ENCODE results near the gene BAD. TPM values are rescaled to one million over a fixed set of nuclear protein-coding genes. Genes with fewer than 3 reads are reported as not detected.

BAD gene
- total and polyA plus RNA-seq, 2 donors (not counting 1 experiment from before 2014, with no cell fraction given): 24.0 to 39.1 TPM

- Histone ChIP-seq H3K4me2 (replicated peaks; ENCODE audit: low read depth, low read length, poor library complexity, severe bottlenecking) (no peak overlapping the region), H3K36me3 (replicated peaks in 1 of 2; ENCODE audit: control extremely low read depth in 1 of 2, control insufficient read depth in 1 of 2, extremely low read depth in 1 of 2, insufficient read depth in 2 of 2, low read length in 1 of 2) (peaks cover 0 to 52% of the 10 kb centered on the region in 2 experiments), H3K4me1 (ENCODE audit: control insufficient read depth in 2 of 2, insufficient read depth in 2 of 2, low read length in 2 of 2) (peaks cover 16 to 27% of the 10 kb centered on the region in 2 donors), H3K9ac (ENCODE audit: low read length) (no peak overlapping the region), H2AFZ (ENCODE audit: insufficient read depth, low read depth, low read length, poor library complexity, severe bottlenecking) (no peak overlapping the region), H3K79me2 (ENCODE audit: control insufficient read depth, insufficient read depth, low read length) (peaks cover 40% of the 10 kb centered on the region), H3K27me3 (replicated peaks in 1 of 4; ENCODE audit: control extremely low read depth in 1 of 4, control insufficient read depth in 3 of 4, insufficient read depth in 4 of 4, low read length in 3 of 4) (no peaks in the 10 kb centered on the region), H3K27ac (ENCODE audit: low read length in 2 of 2) (no peak overlapping the region), H3K9me3 (ENCODE audit: control extremely low read depth in 1 of 3, control insufficient read depth in 2 of 3, insufficient read depth in 1 of 3, low read length in 2 of 3) (no peaks in the 10 kb centered on the region), H3K4me3 (ENCODE audit: control extremely low read depth in 1 of 5, extremely low read depth in 1 of 5, insufficient read depth in 1 of 5, low read depth in 2 of 5, low read length in 4 of 5) (no peak overlapping the region), H4K20me1 (ENCODE audit: control insufficient read depth, insufficient read depth, low read length, poor library complexity, severe bottlenecking) (peaks cover 30% of the 10 kb centered on the region)
- 91% methylated on average over 9 of the region's 9 CpGs for WGBS (ENCODE audit: insufficient coverage)
- ChIA-PET CTCF (interaction anchor here (1.0 to 5.2 kb wide), 2 partner anchors 16 to 33 kb away, joined by 3 to 70 read pairs; partner anchors contain the start of gene FERMT3), POLR2A (interaction anchor here (0.8 to 6.3 kb wide), 4 partner anchors 10 to 27 kb away, joined by 3 to 78 read pairs (median 4); partner anchors contain the start of gene FERMT3)
- ATAC-seq (ENCODE audit: low read depth) (no peak), DNase-seq (no peak)
- intact Hi-C loops (cut with micrococcal nuclease): no loop called here
- TF ChIP-seq, protein P1, sequence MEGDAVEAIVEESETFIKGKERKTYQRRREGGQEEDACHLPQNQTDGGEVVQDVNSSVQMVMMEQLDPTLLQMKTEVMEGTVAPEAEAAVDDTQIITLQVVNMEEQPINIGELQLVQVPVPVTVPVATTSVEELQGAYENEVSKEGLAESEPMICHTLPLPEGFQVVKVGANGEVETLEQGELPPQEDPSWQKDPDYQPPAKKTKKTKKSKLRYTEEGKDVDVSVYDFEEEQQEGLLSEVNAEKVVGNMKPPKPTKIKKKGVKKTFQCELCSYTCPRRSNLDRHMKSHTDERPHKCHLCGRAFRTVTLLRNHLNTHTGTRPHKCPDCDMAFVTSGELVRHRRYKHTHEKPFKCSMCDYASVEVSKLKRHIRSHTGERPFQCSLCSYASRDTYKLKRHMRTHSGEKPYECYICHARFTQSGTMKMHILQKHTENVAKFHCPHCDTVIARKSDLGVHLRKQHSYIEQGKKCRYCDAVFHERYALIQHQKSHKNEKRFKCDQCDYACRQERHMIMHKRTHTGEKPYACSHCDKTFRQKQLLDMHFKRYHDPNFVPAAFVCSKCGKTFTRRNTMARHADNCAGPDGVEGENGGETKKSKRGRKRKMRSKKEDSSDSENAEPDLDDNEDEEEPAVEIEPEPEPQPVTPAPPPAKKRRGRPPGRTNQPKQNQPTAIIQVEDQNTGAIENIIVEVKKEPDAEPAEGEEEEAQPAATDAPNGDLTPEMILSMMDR (IDR thresholded peaks at IDR 0.05): no peak
- no peak for TF ChIP-seq EZH2 (IDR thresholded peaks at IDR 0.05; ENCODE audit: borderline replicate concordance, insufficient read depth, low read depth, low read length, poor library complexity, severe bottlenecking)
- peaks cover 23% of the 10 kb centered on the region for H3K4me1 Mint-ChIP-seq
- no peak overlapping the region for H3K4me3 Mint-ChIP-seq
- no peaks in the 10 kb centered on the region for H3K27me3 Mint-ChIP-seq
- H3K27ac Mint-ChIP-seq: no peak overlapping the region
- no peaks in the 10 kb centered on the region for H3K9me3 Mint-ChIP-seq (ENCODE audit: insufficient read depth)
These were observed 61.8 kb downstream of the BAD start for GRCh38 chr11:64222651-64223000.

- ATAC-seq (ENCODE audit: low read depth) (no peak), DNase-seq (no peak)
- Histone ChIP-seq H3K4me3 (ENCODE audit: control extremely low read depth in 1 of 5, extremely low read depth in 1 of 5, insufficient read depth in 1 of 5, low read depth in 2 of 5, low read length in 4 of 5) (no peak overlapping the region), H3K9ac (ENCODE audit: low read length) (no peak overlapping the region), H3K27ac (ENCODE audit: low read length in 2 of 2) (no peak overlapping the region), H4K20me1 (ENCODE audit: control insufficient read depth, insufficient read depth, low read length, poor library complexity, severe bottlenecking) (peaks cover 30% of the 10 kb centered on the region), H3K27me3 (replicated peaks in 1 of 4; ENCODE audit: control extremely low read depth in 1 of 4, control insufficient read depth in 3 of 4, insufficient read depth in 4 of 4, low read length in 3 of 4) (no peaks in the 10 kb centered on the region), H3K36me3 (replicated peaks in 1 of 2; ENCODE audit: control extremely low read depth in 1 of 2, control insufficient read depth in 1 of 2, extremely low read depth in 1 of 2, insufficient read depth in 2 of 2, low read length in 1 of 2) (peaks cover 0 to 56% of the 10 kb centered on the region in 2 experiments), H3K79me2 (ENCODE audit: control insufficient read depth, insufficient read depth, low read length) (peaks cover 30% of the 10 kb centered on the region), H2AFZ (ENCODE audit: insufficient read depth, low read depth, low read length, poor library complexity, severe bottlenecking) (no peak overlapping the region), H3K4me1 (ENCODE audit: control insufficient read depth in 2 of 2, insufficient read depth in 2 of 2, low read length in 2 of 2) (peaks cover 8 to 13% of the 10 kb centered on the region in 2 donors), H3K4me2 (replicated peaks; ENCODE audit: low read depth, low read length, poor library complexity, severe bottlenecking) (no peak overlapping the region), H3K9me3 (ENCODE audit: control extremely low read depth in 1 of 3, control insufficient read depth in 2 of 3, insufficient read depth in 1 of 3, low read length in 2 of 3) (no peaks in the 10 kb centered on the region)
- TF ChIP-seq, protein P1 (IDR thresholded peaks at IDR 0.05): no peak
- TF ChIP-seq EZH2 (IDR thresholded peaks at IDR 0.05; ENCODE audit: borderline replicate concordance, insufficient read depth, low read depth, low read length, poor library complexity, severe bottlenecking): no peak
- H3K4me1 Mint-ChIP-seq: peaks cover 15% of the 10 kb centered on the region
- CTCF ChIA-PET: interaction anchor here (1.0 kb wide), 1 partner anchor 30 kb away, joined by 3 read pairs; the partner anchor contains the start of gene PLCB3
- no peaks in the 10 kb centered on the region for H3K9me3 Mint-ChIP-seq (ENCODE audit: insufficient read depth)
- WGBS (ENCODE audit: insufficient coverage): 97% methylated on average over 14 of the region's 14 CpGs
- POLR2A ChIA-PET: no interaction called here
- H3K27me3 Mint-ChIP-seq: no peaks in the 10 kb centered on the region
- no peak overlapping the region for H3K27ac Mint-ChIP-seq
- H3K4me3 Mint-ChIP-seq: no peak overlapping the region
- intact Hi-C loops (cut with micrococcal nuclease): no loop called here
These were observed 63.7 kb downstream of the BAD start for GRCh38 chr11:64220798-64221197.

Data from B cell (primary cell).